GM21529 (cell line): Measurements from ENCODE around the gene CUX1.
"Not testable (repeated sequence)": the region's sequence is repeated elsewhere in the genome, so short reads cannot be mapped to it uniquely, and the experiment has no call there.

Experiments used
- ATAC-seq: cut with Tn5 transposase; IDR thresholded peaks from one replicate; pipeline ENCODE4 v1.9.1; 2021; ENCODE audit not compliant: unreplicated experiment

Gene CUX1

GRCh38 chr7:102036958-102037357 is 219.5 kb downstream of the CUX1 start:
- no peak for ATAC-seq

- ATAC-seq, result no peak
These were observed 222.3 kb downstream of the CUX1 start for GRCh38 chr7:102039706-102040105.

- no peak for ATAC-seq
These were observed 223.1 kb downstream of the CUX1 start for GRCh38 chr7:102040569-102040968.

- ATAC-seq, result no peak
These were observed 224.7 kb downstream of the CUX1 start for GRCh38 chr7:102042016-102042656.

GRCh38 chr7:102042796-102043195 is 225.4 kb downstream of the CUX1 start:
- ATAC-seq, result not testable (repeated sequence)

GRCh38 chr7:102044641-102044983 is 227.2 kb downstream of the CUX1 start:
- no peak for ATAC-seq

- ATAC-seq, result no peak
These were observed 227.7 kb downstream of the CUX1 start for GRCh38 chr7:102044984-102045673.

- ATAC-seq, result no peak
These were observed 228.4 kb downstream of the CUX1 start for GRCh38 chr7:102045681-102046372.

GRCh38 chr7:102046373-102047117 is 229.1 kb downstream of the CUX1 start:
- no peak for ATAC-seq

- no peak for ATAC-seq
These were observed 229.7 kb downstream of the CUX1 start for GRCh38 chr7:102047167-102047566.

GRCh38 chr7:102049765-102050164 is 232.3 kb downstream of the CUX1 start:
- no peak for ATAC-seq

- ATAC-seq, result no peak
These were observed 233.5 kb downstream of the CUX1 start for GRCh38 chr7:102050864-102051460.

GRCh38 chr7:102051736-102052135 is 234.3 kb downstream of the CUX1 start:
- not testable (repeated sequence) for ATAC-seq

GRCh38 chr7:102054158-102054557 is 236.7 kb downstream of the CUX1 start:
- ATAC-seq, result no peak

- ATAC-seq, result no peak
These were observed 238.0 kb downstream of the CUX1 start for GRCh38 chr7:102055181-102055976.

- ATAC-seq, result no peak
These were observed 242.1 kb downstream of the CUX1 start for GRCh38 chr7:102059524-102059923.

GRCh38 chr7:102061354-102061945 is 244.0 kb downstream of the CUX1 start:
- peak; percentile 8 for ATAC-seq

- ATAC-seq, result peak; percentile 92
These were observed 244.6 kb downstream of the CUX1 start for GRCh38 chr7:102061981-102062390.

- no peak for ATAC-seq
These were observed 246.3 kb downstream of the CUX1 start for GRCh38 chr7:102063690-102064180.
